ENCODE results near the gene ELF5. TPM values are rescaled to one million over a fixed set of nuclear protein-coding genes. Genes with fewer than 3 reads are reported as not detected.

Gene ELF5
- total RNA-seq, 4 donors from 2014 or later, result not detected

DNA sequence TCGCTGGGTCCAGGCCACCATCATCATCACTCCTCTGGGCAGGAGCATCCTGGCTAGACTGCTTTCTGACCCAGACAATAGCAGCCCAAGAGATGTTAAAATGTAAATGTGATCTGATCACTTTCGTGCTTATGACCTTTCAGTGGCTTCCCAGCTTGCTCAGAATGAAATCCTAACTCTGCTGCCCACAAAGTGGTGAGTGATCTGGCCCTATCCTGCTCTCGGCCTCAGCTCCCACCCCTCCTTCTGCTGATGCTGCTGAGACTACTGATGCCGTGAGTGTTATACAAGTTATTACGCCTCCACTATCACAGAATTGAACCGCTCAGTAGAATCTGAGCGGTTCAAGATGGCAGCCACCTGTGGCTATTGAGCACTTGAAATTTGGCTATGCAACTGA is 26.2 kb downstream of the ELF5 start:
- Histone ChIP-seq H3K27ac (no peak overlapping the region), H3K4me1 (no peaks in the 10 kb centered on the region), H3K4me3 (no peak overlapping the region), H3K27me3 (no peaks in the 10 kb centered on the region), H3K36me3 (no peaks in the 10 kb centered on the region), H3K9me3 (no peaks in the 10 kb centered on the region)
- TF ChIP-seq EP300 (IDR thresholded peaks at IDR 0.05; ENCODE audit: low read depth), result no peak
- TF ChIP-seq POLR2AphosphoS5 (IDR thresholded peaks at IDR 0.05), result no peak
- no peak for TF ChIP-seq POLR2A (IDR thresholded peaks at IDR 0.05)
- TF ChIP-seq, protein P1, sequence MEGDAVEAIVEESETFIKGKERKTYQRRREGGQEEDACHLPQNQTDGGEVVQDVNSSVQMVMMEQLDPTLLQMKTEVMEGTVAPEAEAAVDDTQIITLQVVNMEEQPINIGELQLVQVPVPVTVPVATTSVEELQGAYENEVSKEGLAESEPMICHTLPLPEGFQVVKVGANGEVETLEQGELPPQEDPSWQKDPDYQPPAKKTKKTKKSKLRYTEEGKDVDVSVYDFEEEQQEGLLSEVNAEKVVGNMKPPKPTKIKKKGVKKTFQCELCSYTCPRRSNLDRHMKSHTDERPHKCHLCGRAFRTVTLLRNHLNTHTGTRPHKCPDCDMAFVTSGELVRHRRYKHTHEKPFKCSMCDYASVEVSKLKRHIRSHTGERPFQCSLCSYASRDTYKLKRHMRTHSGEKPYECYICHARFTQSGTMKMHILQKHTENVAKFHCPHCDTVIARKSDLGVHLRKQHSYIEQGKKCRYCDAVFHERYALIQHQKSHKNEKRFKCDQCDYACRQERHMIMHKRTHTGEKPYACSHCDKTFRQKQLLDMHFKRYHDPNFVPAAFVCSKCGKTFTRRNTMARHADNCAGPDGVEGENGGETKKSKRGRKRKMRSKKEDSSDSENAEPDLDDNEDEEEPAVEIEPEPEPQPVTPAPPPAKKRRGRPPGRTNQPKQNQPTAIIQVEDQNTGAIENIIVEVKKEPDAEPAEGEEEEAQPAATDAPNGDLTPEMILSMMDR (IDR thresholded peaks at IDR 0.05), result no peak
- in situ Hi-C loops (cut with MboI; ENCODE audit: low pct_ligation_motif_present in 1 of 4, low pct_unique_long_range_greater_than_20kb in 1 of 4, low sequenced_read_pairs in 3 of 4), result loop anchor here in 3 of 4 donors (10.0 to 25.0 kb wide), 5 partner anchors 100 to 675 kb away; no protein-coding TSS in a partner anchor
- intact Hi-C loops (cut with DNase I; ENCODE audit: low total_unique reads), result no loop called here
- WGBS, 2 donors (ENCODE audit: low coverage in 1 of 2), result 79 to 88% methylated on average over 3 to 7 of the region's 7 CpGs
- DNase-seq, result no peak

DNA sequence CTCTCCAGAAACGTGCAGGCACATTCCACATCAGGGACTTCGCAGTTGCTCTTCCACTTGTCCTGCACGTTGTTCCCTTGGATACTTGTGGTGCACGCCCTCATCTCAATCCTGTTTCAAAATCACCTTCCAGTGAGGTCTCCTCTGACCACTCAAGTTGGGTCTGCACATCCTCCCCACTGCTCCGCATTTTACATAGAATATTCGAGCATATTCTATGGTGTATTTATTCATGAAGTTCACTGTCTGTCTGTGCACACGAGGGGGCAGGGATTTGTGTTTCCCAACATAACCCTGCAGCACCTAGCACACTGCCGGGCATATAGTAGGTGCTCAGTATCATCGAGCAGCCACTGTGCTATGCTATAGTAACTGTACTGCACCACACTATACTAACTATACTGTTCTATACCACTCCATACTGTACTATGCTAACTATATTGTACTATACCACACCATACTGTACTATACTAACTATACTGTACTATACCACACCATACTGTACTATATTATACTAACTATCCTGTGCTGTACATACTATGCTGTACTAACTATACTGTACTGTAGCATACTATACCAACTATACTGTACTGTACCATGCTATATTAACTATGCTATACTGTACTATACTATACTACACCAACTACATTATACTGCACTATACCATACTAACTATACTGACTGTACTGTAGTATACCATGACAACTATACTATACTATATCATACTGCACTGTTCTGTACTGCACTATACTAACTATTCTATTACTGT is 30.3 kb downstream of the ELF5 start:
- H3K4me3 ChIP-seq, result no peak overlapping the region
- H3K27ac ChIP-seq, result no peak overlapping the region
- no peaks in the 10 kb centered on the region for H3K9me3 ChIP-seq
- intact Hi-C loops (cut with DNase I; ENCODE audit: low total_unique reads), result no loop called here
- no peaks in the 10 kb centered on the region for H3K4me1 ChIP-seq
- no peak for TF ChIP-seq POLR2AphosphoS5 (IDR thresholded peaks at IDR 0.05)
- TF ChIP-seq EP300 (IDR thresholded peaks at IDR 0.05; ENCODE audit: low read depth), result no peak
- TF ChIP-seq POLR2A (IDR thresholded peaks at IDR 0.05), result no peak
- TF ChIP-seq, protein P1 (IDR thresholded peaks at IDR 0.05), result no peak
- no peaks in the 10 kb centered on the region for H3K36me3 ChIP-seq
- DNase-seq, result no peak
- in situ Hi-C loops (cut with MboI; ENCODE audit: low pct_ligation_motif_present in 1 of 4, low pct_unique_long_range_greater_than_20kb in 1 of 4, low sequenced_read_pairs in 3 of 4), result loop anchor here in 3 of 4 donors (10.0 to 25.0 kb wide), 5 partner anchors 96 to 671 kb away; no protein-coding TSS in a partner anchor
- H3K27me3 ChIP-seq, result no peaks in the 10 kb centered on the region
- 88 to 90% methylated on average over 7 to 9 of the region's 9 CpGs for WGBS, 2 donors (ENCODE audit: low coverage in 1 of 2)

DNA sequence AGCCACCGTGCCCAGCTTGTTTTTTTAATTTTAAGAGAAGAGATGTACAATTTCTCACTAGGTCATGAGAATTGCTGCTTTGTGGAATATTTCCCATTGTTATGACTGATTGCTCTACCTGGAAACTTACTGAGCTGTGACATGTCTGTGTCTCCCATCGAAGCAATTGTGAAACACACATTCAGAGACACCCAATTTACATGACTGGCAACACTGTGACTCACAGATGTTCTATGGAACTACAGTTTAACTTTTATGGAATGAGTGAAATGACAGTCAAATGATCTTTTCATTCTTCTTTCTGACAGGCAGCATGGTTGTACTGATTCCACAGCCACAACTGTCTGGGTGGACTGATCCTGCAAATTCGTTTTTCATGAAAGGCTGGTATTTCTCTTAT is 32.3 kb downstream of the ELF5 start:
- 62% methylated on average over 2 to 3 of the region's 3 CpGs for WGBS, 2 donors (ENCODE audit: low coverage in 1 of 2)
- Histone ChIP-seq H3K9me3 (no peaks in the 10 kb centered on the region), H3K4me1 (no peaks in the 10 kb centered on the region), H3K27me3 (no peaks in the 10 kb centered on the region), H3K4me3 (no peak overlapping the region), H3K27ac (no peak overlapping the region), H3K36me3 (no peaks in the 10 kb centered on the region)
- intact Hi-C loops (cut with DNase I; ENCODE audit: low total_unique reads) (no loop called here), in situ Hi-C loops (cut with MboI; ENCODE audit: low pct_ligation_motif_present in 1 of 4, low pct_unique_long_range_greater_than_20kb in 1 of 4, low sequenced_read_pairs in 3 of 4) (loop anchor here in 3 of 4 donors (10.0 to 25.0 kb wide), 5 partner anchors 94 to 669 kb away; no protein-coding TSS in a partner anchor)
- DNase-seq, result no peak
- TF ChIP-seq, protein P1 (IDR thresholded peaks at IDR 0.05), result no peak
- no peak for TF ChIP-seq POLR2AphosphoS5 (IDR thresholded peaks at IDR 0.05)
- TF ChIP-seq POLR2A (IDR thresholded peaks at IDR 0.05), result no peak
- TF ChIP-seq EP300 (IDR thresholded peaks at IDR 0.05; ENCODE audit: low read depth), result no peak

DNA sequence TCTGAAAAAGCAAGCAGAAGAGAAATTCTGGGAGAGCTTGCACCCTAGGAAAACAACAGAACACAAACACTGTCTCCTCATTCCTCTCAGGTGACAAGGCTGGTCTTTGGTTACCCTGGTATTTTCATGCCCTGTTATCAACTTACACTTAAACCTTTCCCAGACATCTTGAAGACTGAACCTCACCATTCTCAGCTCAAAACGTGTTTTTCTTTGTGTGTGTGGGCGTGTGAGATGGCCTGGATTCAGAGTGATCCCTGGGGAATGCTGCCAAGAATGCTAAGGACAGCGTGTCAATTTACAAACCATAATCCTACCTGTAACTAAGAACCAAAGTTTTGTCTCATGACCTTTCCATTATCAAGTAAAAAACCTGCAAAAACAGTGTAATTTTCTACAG is 33.3 kb downstream of the ELF5 start:
- Histone ChIP-seq H3K9me3 (no peaks in the 10 kb centered on the region), H3K27ac (no peak overlapping the region), H3K27me3 (no peaks in the 10 kb centered on the region), H3K36me3 (no peaks in the 10 kb centered on the region), H3K4me1 (no peaks in the 10 kb centered on the region), H3K4me3 (no peak overlapping the region)
- TF ChIP-seq POLR2A (IDR thresholded peaks at IDR 0.05), result no peak
- TF ChIP-seq, protein P1 (IDR thresholded peaks at IDR 0.05), result no peak
- no peak for TF ChIP-seq EP300 (IDR thresholded peaks at IDR 0.05; ENCODE audit: low read depth)
- no peak for TF ChIP-seq POLR2AphosphoS5 (IDR thresholded peaks at IDR 0.05)
- no peak for DNase-seq
- intact Hi-C loops (cut with DNase I; ENCODE audit: low total_unique reads), result no loop called here
- 18 to 40% methylated on average over 1 to 3 of the region's 3 CpGs for WGBS, 2 donors (ENCODE audit: low coverage in 1 of 2)
- in situ Hi-C loops (cut with MboI; ENCODE audit: low pct_ligation_motif_present in 1 of 4, low pct_unique_long_range_greater_than_20kb in 1 of 4, low sequenced_read_pairs in 3 of 4), result loop anchor here in 3 of 4 donors (10.0 to 25.0 kb wide), 5 partner anchors 93 to 668 kb away; no protein-coding TSS in a partner anchor

All from transverse colon (tissue), 4 donors.